Thyroid gland (tissue), 4 donors: Measurements from ENCODE around the gene NDUFS8. TPM values are rescaled to one million over a fixed set of nuclear protein-coding genes. Genes with fewer than 3 reads are reported as not detected.
A peak's percentile ranks its signal among the peaks of the same experiment; 100 is the strongest.

ENCODE experiments used
- DNase-seq, 2 donors: peaks; one replicate each; pipeline ENCODE4 v3.0.0-alpha.2; 2019
- H3K27ac ChIP-seq, 3 donors: fragments of 200-600 bp; sonication (generic); 1 replicate in 2 of 3; 2 replicates in 1 of 3; pipeline ENCODE4 v1.5.1; 2016 to 2019; ENCODE audit warnings: mild to moderate bottlenecking in 1 of 3, moderate library complexity in 1 of 3
- H3K27me3 ChIP-seq: fragments of 200-600 bp; sonication (generic); one replicate; pipeline ENCODE4 v1.5.1; 2019
- H3K36me3 ChIP-seq, 2 donors: fragments of 200-600 bp; sonication (generic); one replicate each; pipeline ENCODE4 v1.5.1; 2016 to 2019
- H3K4me1 ChIP-seq, 2 donors: fragments of 200-600 bp; sonication (generic); one replicate each; pipeline ENCODE4 v1.5.1; 2017 to 2019
- H3K4me3 ChIP-seq, 3 donors: fragments of 200-600 bp; sonication (generic); replicated peaks in 1 of 3; 1 replicate in 2 of 3; 2 replicates in 1 of 3; pipeline ENCODE4 v1.5.1; 2016; ENCODE audit warnings: mild to moderate bottlenecking in 1 of 3
- H3K9me3 ChIP-seq: fragments of 200-600 bp; sonication (generic); one replicate; pipeline ENCODE4 v1.5.1; 2017
- CTCF ChIP-seq, 6 experiments: fragments of 200-600 bp in 3 of 6; fragments of 450-650 bp in 3 of 6; sonication (generic) in 3 of 6; IDR thresholded peaks; one replicate each; pipeline ENCODE4 v1.5.1; 2016 to 2019; ENCODE audit warnings: antibody characterized with exemption in 6 of 6, mild to moderate bottlenecking in 2 of 6, inconsistent platforms in 1 of 6, moderate library complexity in 1 of 6
- POLR2A ChIP-seq, 2 donors: fragments of 450-650 bp; IDR thresholded peaks; one replicate each; pipeline ENCODE4 v1.6.1; 2017; ENCODE audit warnings: antibody characterized with exemption in 2 of 2, mild to moderate bottlenecking in 2 of 2, moderate library complexity in 1 of 2
- WGBS, 2 donors: methylation state at CpG; one replicate each; pipeline ENCODE4 v1.1.5; 2017; 5-methylcytosine and 5-hydroxymethylcytosine counted together
- intact Hi-C: fragments of 100-400 bp; cut with DNase I; formaldehyde crosslinking; loops from one replicate; pipeline ENCODE4 v1.15.1; 2023
- total RNA-seq, 4 donors: library from RNA; depleted of rRNA; stranded (reverse); fragments of >200 nt; gene quantifications; one replicate each; pipeline ENCODE4 v1.2.3, GENCODE V29; 2016

The NDUFS8 gene
- total RNA-seq, 4 donors from 2014 or later = 222 to 310 (median 254) TPM

- intact Hi-C loops = loop anchor here (10.0 kb wide), 1 partner anchor 212 kb away; the partner anchor contains the start of gene KMT5B
- Histone ChIP-seq H3K9me3 (no peaks in the 10 kb centered on the region), H3K4me3 (peak overlapping the region in 2 of 3 donors; percentile 66 to 69), H3K36me3 (no peaks in the 10 kb centered on the region), H3K4me1 (peaks cover 4 to 5% of the 10 kb centered on the region in 2 donors), H3K27me3 (no peaks in the 10 kb centered on the region), H3K27ac (peak overlapping the region in 1 of 3 donors; percentile 37)
- WGBS, 2 donors = 37 to 62% methylated on average over 15 to 29 of the region's 86 CpGs
- peak; percentile 67 for DNase-seq
- no peak for TF ChIP-seq CTCF (IDR thresholded peaks at IDR 0.05)
- no peak for TF ChIP-seq POLR2A (IDR thresholded peaks at IDR 0.05)
Measured at GRCh38 chr11:68002938-68003845, 27.3 kb upstream of the NDUFS8 start.

- peak; percentile 88 to 91 for DNase-seq
- Histone ChIP-seq H3K9me3 (no peaks in the 10 kb centered on the region), H3K36me3 (no peaks in the 10 kb centered on the region), H3K27me3 (no peaks in the 10 kb centered on the region), H3K4me1 (peaks cover 4 to 5% of the 10 kb centered on the region in 2 donors), H3K27ac (peak within 1 kb of the TSS in 1 of 3 donors; percentile 37), H3K4me3 (peak within 1 kb of the TSS in 2 of 3 donors; percentile 66 to 69)
- 21 to 36% methylated on average over 8 to 9 of the region's 64 CpGs for WGBS, 2 donors
- intact Hi-C loops = loop anchor here (10.0 kb wide), 1 partner anchor 211 kb away; the partner anchor contains the start of gene KMT5B
- peak in 1 of 2 donors; percentile 76 for TF ChIP-seq POLR2A (IDR thresholded peaks at IDR 0.05)
- TF ChIP-seq CTCF (IDR thresholded peaks at IDR 0.05) = no peak
Measured at GRCh38 chr11:68003846-68004550, 26.5 kb upstream of the NDUFS8 start, which contains the start of gene UNC93B1. Gene UNC93B1 (minus strand): TSS chr11:68004097. CDS start chr11:68004043, 54 bp downstream.

- no peaks in the 10 kb centered on the region for H3K27me3 ChIP-seq
- peaks cover 5 to 9% of the 10 kb centered on the region in 2 donors for H3K4me1 ChIP-seq
- 79 to 80% methylated on average over 13 to 14 of the region's 14 CpGs for WGBS, 2 donors
- DNase-seq = no peak
- intact Hi-C loops = loop anchor here (10.0 kb wide), 1 partner anchor 210 kb away; the partner anchor contains the start of gene KMT5B
- H3K27ac ChIP-seq = no peak overlapping the region
- no peaks in the 10 kb centered on the region for H3K36me3 ChIP-seq
- TF ChIP-seq POLR2A (IDR thresholded peaks at IDR 0.05) (no peak), CTCF (IDR thresholded peaks at IDR 0.05) (no peak)
- H3K9me3 ChIP-seq = no peaks in the 10 kb centered on the region
- H3K4me3 ChIP-seq = peak overlapping the region in 1 of 3 donors; percentile 66
Measured at GRCh38 chr11:68004551-68005335, 25.7 kb upstream of the NDUFS8 start.

- H3K4me1 ChIP-seq = peaks cover 16 to 29% of the 10 kb centered on the region in 2 donors
Measured at GRCh38 chr11:68006606-68007166, 23.8 kb upstream of the NDUFS8 start.

More at GRCh38 chr11:68006606-68007166, 23.8 kb upstream of the NDUFS8 start:
- no peaks in the 10 kb centered on the region for H3K9me3 ChIP-seq
- no peak for TF ChIP-seq CTCF (IDR thresholded peaks at IDR 0.05)
- no peak for TF ChIP-seq POLR2A (IDR thresholded peaks at IDR 0.05)
- H3K4me3 ChIP-seq = no peak overlapping the region
- no peak for DNase-seq
- no peaks in the 10 kb centered on the region for H3K27me3 ChIP-seq
- H3K27ac ChIP-seq = no peak overlapping the region
- 96 to 97% methylated on average over 7 of the region's 7 CpGs for WGBS, 2 donors
- intact Hi-C loops = loop anchor here (10.0 kb wide), 1 partner anchor 208 kb away; the partner anchor contains the start of gene KMT5B
- H3K36me3 ChIP-seq = no peaks in the 10 kb centered on the region
